HepG2 (cell line): Measurements from ENCODE around the gene ARAP3. TPM values are rescaled to one million over a fixed set of nuclear protein-coding genes. Genes with fewer than 3 reads are reported as not detected.

Source experiments
- ATAC-seq: fragments of 200-7000 bp; cut with Tn5 transposase; 3 replicates; pipeline ENCODE4 v1.9.1; 2020; ENCODE audit warnings: mild to moderate bottlenecking, moderate library complexity
- BruUV-seq: library from RNA; stranded (reverse); fragments of 400-500 nt; replicated peaks from 2 replicates; lab custom pipeline; 2021; lab: Mats Ljungman, UMichigan
- CTCF ChIA-PET: fragments of 300-600 bp; formaldehyde crosslinking; extraction: SDS; loops from one replicate; lab custom pipeline; 2021; ENCODE audit warnings: low total read pairs, inconsistent platforms, low intra/inter-chr PET ratio; lab: Yijun Ruan, JAX
- POLR2A ChIA-PET: fragments of 350-600 bp; sonication (Branson Sonifier 250); formaldehyde crosslinking; loops from one replicate; lab custom pipeline; 2020; ENCODE audit warnings: antibody characterized with exemption, inconsistent platforms; lab: Yijun Ruan, JAX
- DNase-seq: peaks from one replicate; pipeline ENCODE4 v3.0.0-alpha.2; 2015; ENCODE audit warnings: low spot score
- FAIRE-seq: peaks from 3 replicates; lab custom pipeline; 2011; peaks lifted over from hg19 to GRCh38; lab: Jason Lieb, UNC
- H2AFZ ChIP-seq: one replicate; pipeline ENCODE4 v1.6.1; 2011; ENCODE audit warnings: low read length, inconsistent platforms
- H3K27ac ChIP-seq: fragments of 300-600 bp; 3 replicates; pipeline ENCODE4 v1.8.0; 2011; ENCODE audit warnings: mixed run types, mild to moderate bottlenecking, mixed read lengths, low read length, inconsistent platforms; ENCODE audit not compliant: insufficient read depth; ENCODE audit errors: extremely low read length
- H3K27me3 ChIP-seq, 2 experiments: fragments of 200-600 bp in 1 of 2; 2 replicates in 1 of 2; 3 replicates in 1 of 2; pipeline versions ENCODE4 v1.6.0 to v1.8.0; 2011; ENCODE audit warnings: low read length in 2 of 2, mild to moderate bottlenecking in 2 of 2, moderate library complexity in 2 of 2, inconsistent platforms in 1 of 2; ENCODE audit not compliant: insufficient read depth in 2 of 2, control insufficient read depth in 1 of 2
- H3K36me3 ChIP-seq, 2 experiments: fragments of 200-600 bp in 1 of 2; replicated peaks in 1 of 2; 2 replicates in 1 of 2; 3 replicates in 1 of 2; pipeline versions ENCODE4 v1.5.1 to v1.8.0; 2011; ENCODE audit warnings: low read length in 2 of 2, inconsistent platforms in 1 of 2; ENCODE audit not compliant: insufficient read depth in 2 of 2, control insufficient read depth in 1 of 2
- H3K4me1 ChIP-seq: 2 replicates; pipeline ENCODE4 v1.5.1; 2012; ENCODE audit warnings: low read length, inconsistent platforms; ENCODE audit not compliant: insufficient read depth
- H3K4me2 ChIP-seq: 2 replicates; pipeline ENCODE4 v1.6.0; 2011; ENCODE audit warnings: low read depth, low read length, inconsistent platforms
- H3K4me3 ChIP-seq, 3 experiments: fragments of 200-600 bp in 1 of 3; sonication (generic), shearing (Covaris generic) in 1 of 3; replicated peaks in 1 of 3; 2 replicates each; pipeline ENCODE4 v1.5.1; 2011 to 2016; ENCODE audit warnings: low read length in 3 of 3, inconsistent platforms in 2 of 3, low read depth in 2 of 3, mild to moderate bottlenecking in 2 of 3, control low read depth in 1 of 3, mixed read lengths in 1 of 3; ENCODE audit not compliant: insufficient read depth in 1 of 3
- H3K79me2 ChIP-seq: one replicate; pipeline ENCODE4 v1.6.1; 2011; ENCODE audit warnings: low read length, inconsistent platforms; ENCODE audit not compliant: insufficient read depth
- H3K9ac ChIP-seq: 2 replicates; pipeline ENCODE4 v1.6.0; 2011; ENCODE audit warnings: mild to moderate bottlenecking, low read depth, low read length, inconsistent platforms; ENCODE audit not compliant: insufficient read depth
- H3K9me3 ChIP-seq: 2 replicates; pipeline ENCODE4 v1.5.1; 2012; ENCODE audit warnings: mild to moderate bottlenecking, low read length
- H4K20me1 ChIP-seq: 2 replicates; pipeline ENCODE4 v1.6.0; 2011; ENCODE audit warnings: inconsistent platforms, mild to moderate bottlenecking, low read length, moderate library complexity; ENCODE audit not compliant: insufficient read depth
- CREB1 ChIP-seq, 2 experiments: fragments of 450-650 bp in 1 of 2; IDR thresholded peaks; 2 replicates each; pipeline ENCODE4 v1.6.1; 2016 to 2017; ENCODE audit warnings: control low read depth in 1 of 2, mild to moderate bottlenecking in 1 of 2, missing compliant biosample characterization in 1 of 2, missing genetic modification characterization in 1 of 2
- ZNF317 ChIP-seq: sonication (generic); formaldehyde crosslinking; IDR thresholded peaks from 2 replicates; pipeline ENCODE4 v1.5.0; 2020; ENCODE audit warnings: mild to moderate bottlenecking, missing genetic modification reagents
- ZNF34 ChIP-seq: sonication (generic); formaldehyde crosslinking; IDR thresholded peaks from 2 replicates; pipeline ENCODE4 v1.4.0; 2020; ENCODE audit warnings: mild to moderate bottlenecking, missing genetic modification reagents, borderline replicate concordance
- ZNF441 ChIP-seq: sonication (generic); formaldehyde crosslinking; IDR thresholded peaks from 2 replicates; pipeline ENCODE4 v1.7.0; 2021; ENCODE audit warnings: missing genetic modification reagents, borderline replicate concordance
- ZNF652 ChIP-seq: IDR thresholded peaks from 2 replicates; pipeline ENCODE4 v1.6.1; 2016; ENCODE audit warnings: low read depth, borderline replicate concordance
- WGBS: methylation state at CpG from one replicate; pipeline ENCODE4 v1.1.6; 2017; ENCODE audit warnings: low lambda C conversion rate; 5-methylcytosine and 5-hydroxymethylcytosine counted together
- in situ Hi-C: cut with HindIII; loops from 2 replicates; pipeline ENCODE4 v1.10.0; 2017; ENCODE audit warnings: low pct_unique_long_range_greater_than_20kb; ENCODE audit not compliant: extremely low pct_ligation_motif_present
- intact Hi-C: fragments of 100-400 bp; cut with micrococcal nuclease; formaldehyde crosslinking; loops from one replicate; pipeline ENCODE4 v1.10.0; 2022; ENCODE audit not compliant: unreplicated experiment
- polyA plus RNA-seq, 8 experiments: library from polyadenylated mRNA; depleted of rRNA in 3 of 8; stranded (reverse) in 7 of 8; unstranded in 1 of 8; fragments of >200 nt; fragmentation: Illumina TruSeq in 4 of 8; extraction: Trizol in 4 of 8; gene quantifications; 2 replicates each; pipeline versions ENCODE4 v1.2.1 to v1.2.3, GENCODE V29; 2011 to 2016; ENCODE audit warnings: low read depth in 4 of 8, missing spikeins in 1 of 8, mixed read lengths in 1 of 8; ENCODE audit not compliant: insufficient read depth in 1 of 8
- total RNA-seq, 5 experiments: library from RNA; depleted of rRNA; stranded (reverse); fragments of >200 nt; fragmentation: Illumina TruSeq; extraction: Trizol; gene quantifications; 2 replicates each; pipeline ENCODE4 v1.2.3, GENCODE V29; 2016; ENCODE audit warnings: low read depth in 1 of 5
- TF ChIP-seq, protein P1 (sequence below): IDR thresholded peaks from 2 replicates; pipeline ENCODE4 v1.6.1; 2016; ENCODE audit warnings: mild to moderate bottlenecking

Gene ARAP3
- total and polyA plus RNA-seq, 2 of the 13 experiments (the other 11 are each of a cell fraction or from before 2014, with no cell fraction given): 0.25 TPM; not detected in 1

DNA sequence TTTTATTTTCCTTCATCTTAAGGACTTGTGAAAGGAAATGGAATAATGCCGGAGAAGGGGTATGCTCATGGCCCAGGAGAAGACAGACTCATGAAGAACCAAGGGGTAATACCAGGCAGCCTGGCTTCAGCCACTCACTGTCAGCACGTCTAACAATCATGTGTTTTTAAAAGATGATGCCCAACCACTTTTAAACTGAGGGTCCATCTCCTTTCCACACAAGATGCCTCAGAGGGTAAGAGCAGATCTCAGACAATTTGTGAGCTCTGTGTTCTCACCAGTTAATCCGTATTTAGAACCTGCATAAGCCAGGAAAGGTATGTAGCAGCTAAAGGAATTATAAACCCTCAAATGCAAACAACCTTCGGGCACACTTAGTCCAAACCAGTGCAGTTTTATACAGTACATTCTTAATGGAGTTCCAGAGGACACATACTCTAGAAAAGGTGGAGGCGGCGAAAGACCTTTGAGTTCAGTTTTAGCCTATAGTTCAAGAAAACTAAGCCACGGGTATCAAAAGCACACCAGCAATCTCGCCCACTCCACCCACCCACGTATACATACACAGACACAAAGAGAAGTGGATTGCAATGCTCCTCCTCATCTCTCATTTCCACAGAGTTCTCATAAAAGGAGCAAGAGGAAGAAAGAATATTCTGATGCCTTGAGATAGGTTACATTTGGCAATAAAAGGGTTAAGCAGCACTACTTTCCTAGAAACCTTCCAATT lies 65.9 kb downstream of the ARAP3 start:
- WGBS: 74% methylated on average over 9 of the region's 9 CpGs
- intact Hi-C loops (no loop called here), in situ Hi-C loops (no loop called here)
- BruUV-seq: no TSS peak
- no peak for TF ChIP-seq ZNF441 (CRISPR knock-in tag)
- no peak for TF ChIP-seq ZNF317 (CRISPR knock-in tag)
- peak; percentile 90 for TF ChIP-seq ZNF652 (CRISPR knock-in tag)
- H3K36me3 ChIP-seq: peaks cover 2 to 5% of the 10 kb centered on the region in 2 experiments; a peak in 4 of 5 replicates
- H3K4me2 ChIP-seq: peak overlapping the region; percentile 74
- no peak overlapping the region for H2AFZ ChIP-seq
- FAIRE-seq (no peak), ATAC-seq (no peak), DNase-seq (no peak)
- H3K27ac ChIP-seq: no peak overlapping the region
- no peaks in the 10 kb centered on the region for H3K27me3 ChIP-seq
- no peaks in the 10 kb centered on the region for H4K20me1 ChIP-seq
- CTCF ChIA-PET: no interaction called here
- peak overlapping the region in 2 of 3 experiments; percentile 3 to 84; a peak in 2 of 6 replicates for H3K4me3 ChIP-seq
- H3K4me1 ChIP-seq: peaks cover 65% of the 10 kb centered on the region
- no peaks in the 10 kb centered on the region for H3K9me3 ChIP-seq
- POLR2A ChIA-PET: interaction anchor here (1.8 to 2.0 kb wide), 2 partner anchors 18 to 296 kb away, joined by 4 to 6 read pairs; partner anchors contain the start of gene TAF7
- H3K79me2 ChIP-seq: peaks cover 64% of the 10 kb centered on the region
- H3K9ac ChIP-seq: 0 out of 2 replicates have a peak overlapping the region, but pooled peaks have one; percentile 83

DNA sequence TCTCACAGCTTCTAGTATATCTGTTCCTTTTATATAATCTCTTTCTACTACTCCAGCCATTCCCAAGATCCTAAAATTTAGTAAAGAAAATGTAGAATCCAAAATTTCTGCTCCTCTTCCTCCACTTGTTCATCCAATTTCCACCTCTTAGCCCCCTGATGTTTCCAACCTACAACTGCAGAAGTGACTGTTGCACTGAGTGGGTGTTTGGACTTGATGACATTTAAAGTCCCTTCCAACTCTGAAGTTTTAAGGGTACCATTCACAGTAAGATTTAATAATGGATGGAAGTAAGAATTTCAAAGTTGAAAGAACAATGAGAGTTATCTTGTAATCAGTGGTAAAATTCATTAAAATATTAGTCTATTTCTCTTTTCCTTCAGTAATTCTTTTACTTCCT lies 68.7 kb downstream of the ARAP3 start:
- Histone ChIP-seq H3K36me3 (no peaks in the 10 kb centered on the region), H3K4me2 (no peak overlapping the region), H2AFZ (no peak overlapping the region), H3K27ac (no peak overlapping the region), H3K4me1 (peaks cover 81% of the 10 kb centered on the region), H3K27me3 (no peaks in the 10 kb centered on the region), H4K20me1 (no peaks in the 10 kb centered on the region), H3K9me3 (no peaks in the 10 kb centered on the region), H3K4me3 (no peak overlapping the region), H3K79me2 (peaks cover 85% of the 10 kb centered on the region), H3K9ac (no peak overlapping the region)
- POLR2A ChIA-PET: no interaction called here
- ATAC-seq (no peak), FAIRE-seq (no peak), DNase-seq (no peak)
- TF ChIP-seq ZNF34 (CRISPR knock-in tag): no peak
- TF ChIP-seq, protein P1, sequence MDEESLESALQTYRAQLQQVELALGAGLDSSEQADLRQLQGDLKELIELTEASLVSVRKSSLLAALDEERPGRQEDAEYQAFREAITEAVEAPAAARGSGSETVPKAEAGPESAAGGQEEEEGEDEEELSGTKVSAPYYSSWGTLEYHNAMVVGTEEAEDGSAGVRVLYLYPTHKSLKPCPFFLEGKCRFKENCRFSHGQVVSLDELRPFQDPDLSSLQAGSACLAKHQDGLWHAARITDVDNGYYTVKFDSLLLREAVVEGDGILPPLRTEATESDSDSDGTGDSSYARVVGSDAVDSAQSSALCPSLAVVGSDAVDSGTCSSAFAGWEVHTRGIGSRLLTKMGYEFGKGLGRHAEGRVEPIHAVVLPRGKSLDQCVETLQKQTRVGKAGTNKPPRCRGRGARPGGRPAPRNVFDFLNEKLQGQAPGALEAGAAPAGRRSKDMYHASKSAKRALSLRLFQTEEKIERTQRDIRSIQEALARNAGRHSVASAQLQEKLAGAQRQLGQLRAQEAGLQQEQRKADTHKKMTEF (CRISPR knock-in tag): no peak
- no peak for TF ChIP-seq CREB1 (IDR thresholded peaks at IDR 0.05)
- TF ChIP-seq CREB1 (CRISPR knock-in tag; IDR thresholded peaks at IDR 0.05): 0 out of 2 replicates have a peak, but pooled peaks have one; percentile 5
- in situ Hi-C loops: no loop called here
- CTCF ChIA-PET: no interaction called here
- BruUV-seq: no TSS peak
- intact Hi-C loops: no loop called here
